Head of caudate nucleus (tissue), 42 donors: ENCODE results near the gene KMT5C.

Source experiments
- DNase-seq, 42 donors: peaks; one replicate each; pipeline versions ENCODE4 v3.0.0 to v3.0.0-alpha.2; 2020 to 2021; ENCODE audit warnings: mixed read lengths in 7 of 42
- intact Hi-C: fragments of 100-400 bp; cut with DNase I; formaldehyde crosslinking; loops from one replicate; pipeline ENCODE4 v1.15.0; 2022

Gene KMT5C

DNA sequence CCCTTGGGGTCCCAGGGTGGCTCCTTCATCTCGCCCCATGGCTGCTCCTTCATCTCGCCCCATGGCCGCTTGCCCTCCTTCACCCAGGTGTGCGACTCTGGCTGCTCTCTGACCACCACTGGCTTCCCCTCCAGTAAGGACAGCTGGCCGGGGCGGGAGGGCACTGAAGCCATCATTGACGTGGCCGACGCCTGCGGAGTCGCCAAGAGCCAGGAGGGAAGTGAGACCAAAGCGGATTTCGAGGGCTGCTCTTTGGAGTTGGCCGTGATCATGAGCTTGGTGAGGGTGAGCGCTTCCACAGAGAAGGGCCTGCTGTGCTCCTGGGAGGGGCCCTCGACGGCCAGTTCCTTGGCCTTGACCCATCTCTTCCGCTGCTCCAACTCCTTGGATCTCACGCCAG is 18.8 kb downstream of the KMT5C start:
- intact Hi-C loops = no loop called here
- no peak for DNase-seq

DNA sequence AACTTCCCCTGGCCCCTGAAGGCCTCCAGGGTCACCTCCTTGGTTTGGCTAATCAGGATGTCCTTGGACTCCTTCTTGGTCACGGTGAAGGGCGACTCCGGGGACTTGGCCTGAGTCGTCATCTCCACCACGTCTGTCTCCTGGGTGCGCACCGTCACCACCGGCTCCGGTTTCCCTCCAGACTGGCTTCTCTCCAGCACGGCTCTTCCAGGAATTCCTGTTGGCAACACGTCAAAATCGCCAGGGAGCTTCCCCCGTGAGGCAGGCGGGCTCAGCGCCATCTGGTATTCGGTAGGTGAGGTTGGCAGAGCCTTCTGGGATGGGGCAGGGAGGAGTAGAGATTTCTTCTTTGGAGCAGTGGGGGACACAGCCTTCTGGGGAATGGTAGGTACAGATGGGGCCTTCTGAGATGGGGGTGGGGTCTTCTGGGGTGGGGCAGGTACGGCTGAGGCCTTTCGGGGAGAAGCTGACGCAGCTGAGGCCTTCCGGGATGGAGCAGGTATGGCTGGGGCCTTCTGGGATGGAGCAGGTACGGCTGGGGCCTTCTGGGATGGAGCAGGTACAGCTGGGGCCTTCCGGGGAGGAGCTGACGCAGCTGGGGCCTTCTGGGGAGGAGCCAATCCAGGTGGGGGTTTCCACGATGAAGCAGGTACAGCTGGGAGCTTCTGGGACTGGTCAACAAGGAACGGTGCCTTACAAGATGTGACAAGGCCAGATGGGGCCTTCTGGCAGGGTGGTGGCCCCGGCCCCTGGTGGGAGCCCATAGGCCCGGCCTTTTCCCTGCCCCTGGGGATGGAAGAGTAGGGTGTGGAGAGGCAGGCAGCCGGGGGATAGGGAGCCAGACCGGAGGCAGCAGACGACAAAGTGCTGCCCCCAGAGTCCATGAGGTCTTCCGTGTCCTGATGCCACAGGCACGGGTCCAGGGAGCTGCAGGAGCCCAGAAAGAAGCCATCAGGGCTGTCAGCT is 19.6 kb downstream of the KMT5C start:
- intact Hi-C loops = no loop called here
- no peak for DNase-seq

DNA sequence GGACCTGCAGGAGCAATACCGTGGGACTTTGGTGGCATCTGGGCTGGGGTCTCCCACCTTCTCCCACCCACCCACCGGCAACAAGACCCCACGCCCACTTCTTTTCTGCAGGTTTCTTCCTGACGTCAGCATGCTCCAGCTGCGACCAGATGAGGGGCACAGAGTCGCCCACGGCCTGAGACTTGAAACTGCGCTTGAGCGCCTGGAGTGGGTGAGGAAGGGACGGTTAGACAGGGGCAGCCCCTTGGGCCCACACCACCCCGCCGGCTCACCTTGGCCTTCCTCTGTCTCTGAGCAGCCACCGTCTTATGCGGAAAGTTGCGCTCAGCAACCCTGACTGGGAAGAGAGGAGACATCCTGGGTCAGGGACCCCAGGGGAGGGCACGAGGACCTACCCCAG is 21.2 kb downstream of the KMT5C start:
- intact Hi-C loops = no loop called here
- DNase-seq = no peak

DNA sequence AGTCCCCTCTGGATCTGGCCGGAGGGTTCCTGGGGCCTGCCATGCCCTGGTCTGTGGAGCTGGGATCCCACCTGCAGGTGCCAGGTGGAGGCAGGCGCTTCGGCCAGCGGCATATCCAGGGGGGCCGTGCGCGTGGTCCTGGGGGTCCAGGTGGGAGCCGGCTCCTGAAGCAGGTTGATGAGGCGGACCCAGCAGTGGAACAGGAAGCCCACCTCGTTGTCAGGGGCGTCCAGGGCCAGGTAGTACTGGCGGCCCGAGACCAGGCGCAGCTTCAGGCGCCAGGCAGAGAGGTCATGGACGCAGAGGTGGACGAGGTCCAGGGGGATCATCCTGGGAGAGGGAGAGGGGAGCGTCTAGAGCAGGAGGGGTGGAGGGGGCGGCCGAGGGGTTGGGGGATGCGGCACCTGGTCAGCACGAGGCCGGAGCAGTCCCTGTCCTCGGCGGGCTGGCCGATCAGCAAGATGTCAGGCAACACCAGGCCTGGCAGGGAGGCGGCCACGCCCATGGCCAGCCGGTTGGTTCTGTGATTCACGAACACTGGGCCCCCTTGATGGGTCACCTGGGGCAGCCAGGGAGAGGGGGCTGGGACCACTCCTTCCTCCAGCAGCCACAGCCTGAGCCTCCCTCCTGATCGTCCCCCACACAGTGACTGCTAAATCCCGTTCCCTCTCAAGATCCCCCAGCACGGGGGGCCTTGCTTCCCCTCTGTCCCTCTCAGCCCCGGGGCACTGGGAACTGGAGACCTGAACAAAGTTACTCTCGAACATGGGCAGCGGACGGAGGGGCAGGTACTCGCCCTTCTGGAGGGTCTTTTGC is 22.7 kb downstream of the KMT5C start:
- no peak for DNase-seq
- intact Hi-C loops = no loop called here

DNA sequence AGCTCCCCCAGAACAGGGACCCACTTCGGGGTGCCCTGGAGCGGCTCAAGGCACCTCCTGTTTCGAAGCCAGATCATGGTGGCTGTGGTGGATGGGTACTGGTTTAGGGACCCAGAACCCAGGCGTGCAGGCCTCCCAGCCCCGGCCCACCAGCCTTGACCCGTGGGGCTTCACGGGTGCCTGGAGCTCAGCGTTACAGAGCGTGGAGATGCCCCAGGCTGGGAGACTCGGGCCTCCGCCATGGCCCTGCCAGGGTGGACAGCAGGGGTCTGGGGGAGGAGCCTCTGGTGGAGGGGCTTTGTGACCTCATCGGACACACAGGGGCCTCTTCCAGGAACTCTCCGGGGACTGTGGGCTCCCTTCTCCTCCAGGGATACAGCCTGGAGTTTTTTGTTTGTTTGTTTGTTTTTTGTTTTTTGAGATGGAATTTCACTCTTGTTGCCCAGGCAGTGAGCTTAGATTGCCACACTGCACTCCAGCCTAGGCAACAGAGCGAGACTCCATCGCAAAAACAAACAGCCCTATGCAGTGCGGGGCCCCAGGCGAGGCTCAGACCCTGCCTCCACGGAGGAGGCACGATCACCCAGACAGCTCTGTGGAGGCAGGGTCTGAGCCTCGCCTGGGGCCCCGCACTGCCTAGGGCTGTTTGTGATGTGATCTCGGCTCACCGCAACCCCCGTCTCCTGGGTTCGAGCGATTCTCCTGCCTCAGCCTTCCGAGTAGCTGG is 23.5 kb downstream of the KMT5C start, which contains the start of gene GARIN5B:
TSS of gene GARIN5B (minus strand) at position 271 of the 727 bp plus-strand sequence. CDS start at position 77, 194 bp downstream.
- intact Hi-C loops = no loop called here

DNA sequence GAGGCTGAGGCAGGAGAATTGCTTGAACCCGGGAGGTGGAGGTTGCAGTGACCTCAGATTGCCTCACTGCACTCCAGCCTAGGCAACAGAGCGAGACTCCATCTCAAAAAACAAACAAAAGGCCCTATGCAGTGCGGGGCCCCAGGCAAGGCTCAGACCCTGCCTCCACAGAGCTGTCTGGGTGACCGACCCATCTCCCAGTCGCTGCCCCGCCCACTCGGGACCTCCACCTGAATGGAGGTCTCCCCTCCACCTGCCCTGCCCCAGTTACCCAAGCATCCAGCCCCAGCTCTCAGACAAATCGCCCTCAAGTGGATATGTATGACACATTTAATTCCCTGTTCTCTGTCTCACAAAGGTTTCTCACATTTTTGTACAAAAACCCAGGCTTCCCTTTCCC is 25.6 kb downstream of the KMT5C start:
- intact Hi-C loops = no loop called here

More for the DNA sequence above, 23.5 kb downstream of the KMT5C start, which contains the start of gene GARIN5B:
- DNase-seq = no peak

DNA sequence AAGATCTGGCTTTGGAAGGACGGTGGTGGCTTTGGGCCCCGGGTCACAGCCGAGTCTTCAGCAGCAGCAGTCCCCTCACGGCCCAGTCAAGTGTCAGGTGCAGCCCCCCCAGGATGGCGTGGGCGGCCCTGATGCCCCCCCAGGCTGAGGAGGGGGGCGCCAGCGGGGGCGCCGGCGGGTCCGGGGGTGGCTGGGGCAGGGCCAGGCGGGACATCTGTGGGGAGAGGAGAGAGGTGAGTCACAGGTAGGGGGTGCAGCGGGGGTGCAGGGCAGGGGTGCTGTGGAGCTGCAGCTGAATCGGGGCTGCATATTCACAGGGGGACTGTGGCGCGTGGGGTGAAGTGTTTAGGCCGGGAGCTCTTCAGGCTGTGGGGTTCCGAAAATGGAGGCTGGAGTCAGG is 26.3 kb downstream of the KMT5C start:
- DNase-seq = no peak
- intact Hi-C loops = no loop called here

More for the DNA sequence above, 25.6 kb downstream of the KMT5C start:
- no peak for DNase-seq

DNA sequence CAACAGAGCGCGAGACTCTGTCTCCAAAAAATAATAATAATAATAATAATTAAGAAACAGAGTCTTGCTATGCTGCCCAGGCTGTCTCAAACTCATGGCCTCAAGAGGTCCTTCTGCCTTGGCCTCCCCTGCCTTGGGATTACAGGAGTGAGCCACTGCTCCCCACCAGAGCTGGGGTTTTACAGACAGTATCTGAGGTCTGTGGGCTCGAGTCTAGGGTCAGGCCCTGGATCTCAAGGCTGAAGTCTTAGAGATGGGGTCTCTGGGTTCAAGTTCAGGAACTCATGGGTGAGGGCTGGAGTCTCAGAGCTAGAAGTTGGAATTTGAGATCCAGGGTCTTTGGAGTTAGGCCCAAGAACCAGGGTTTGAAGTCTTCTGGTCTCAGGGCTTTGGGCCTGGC is 27.1 kb downstream of the KMT5C start:
- intact Hi-C loops = no loop called here
- DNase-seq = no peak

DNA sequence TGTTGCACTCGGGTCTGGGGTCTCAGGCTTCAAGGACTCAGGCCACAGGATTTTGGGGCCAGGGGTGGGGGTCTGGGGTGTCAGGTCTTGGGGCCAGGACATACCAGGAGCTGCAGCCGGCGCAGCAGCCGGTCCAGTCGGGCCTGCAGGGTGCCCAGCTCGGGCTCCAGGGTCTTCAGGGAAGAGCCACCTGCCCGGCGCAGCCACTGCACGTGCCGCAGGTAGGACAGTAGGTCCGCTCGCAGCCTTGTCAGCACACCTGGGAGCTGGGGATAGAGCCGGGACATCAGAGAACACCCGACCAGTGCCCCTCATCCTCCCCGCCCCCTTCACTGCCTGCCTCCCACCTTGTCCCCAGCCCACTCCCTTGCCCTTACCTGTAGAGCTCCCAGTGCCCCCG is 28.4 kb downstream of the KMT5C start:
- DNase-seq = no peak
- intact Hi-C loops = no loop called here

DNA sequence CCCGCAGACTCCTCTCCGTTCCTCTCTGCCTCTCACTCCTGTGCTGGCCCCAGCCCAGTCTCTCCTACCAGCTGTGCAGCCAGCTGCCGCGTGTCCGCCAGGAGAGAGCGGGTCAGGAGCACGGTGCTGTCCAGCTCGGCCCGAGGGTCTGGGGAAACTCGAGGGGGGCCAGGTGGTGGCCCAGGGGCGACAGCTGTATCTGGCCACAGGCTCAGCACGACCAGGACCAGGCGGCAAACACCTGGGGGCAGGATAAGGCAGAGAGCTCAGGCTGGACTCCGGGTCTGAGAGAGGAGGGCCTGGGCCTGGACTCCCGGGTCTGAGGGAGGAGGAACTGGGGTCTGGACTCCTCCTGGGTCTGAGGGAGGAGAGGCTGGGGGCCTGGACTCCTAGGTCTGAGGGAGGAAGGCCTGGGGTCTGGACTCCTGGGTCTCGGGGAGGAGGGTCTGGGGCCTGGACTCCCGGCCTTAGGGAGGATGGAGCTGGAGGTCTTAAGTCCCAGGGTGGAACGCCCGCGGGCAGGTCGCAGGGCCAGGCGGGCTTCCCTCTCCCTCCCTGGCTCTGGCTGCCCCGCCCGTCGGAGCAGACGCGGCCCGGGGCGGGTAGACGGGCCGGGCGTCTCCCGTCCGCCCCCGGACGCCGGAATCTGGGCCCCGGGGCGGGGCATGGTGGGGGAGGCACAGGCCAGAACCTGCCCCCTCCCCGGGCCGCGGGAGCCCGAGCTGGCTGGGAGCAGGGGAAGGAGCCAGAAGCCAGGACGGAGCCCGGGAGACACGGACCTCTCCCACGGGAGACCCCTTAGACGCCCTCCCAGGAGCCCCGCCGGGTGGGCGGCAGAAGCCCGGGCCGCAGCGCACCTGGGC is 29.3 kb downstream of the KMT5C start:
- intact Hi-C loops = no loop called here
- no peak for DNase-seq

DNA sequence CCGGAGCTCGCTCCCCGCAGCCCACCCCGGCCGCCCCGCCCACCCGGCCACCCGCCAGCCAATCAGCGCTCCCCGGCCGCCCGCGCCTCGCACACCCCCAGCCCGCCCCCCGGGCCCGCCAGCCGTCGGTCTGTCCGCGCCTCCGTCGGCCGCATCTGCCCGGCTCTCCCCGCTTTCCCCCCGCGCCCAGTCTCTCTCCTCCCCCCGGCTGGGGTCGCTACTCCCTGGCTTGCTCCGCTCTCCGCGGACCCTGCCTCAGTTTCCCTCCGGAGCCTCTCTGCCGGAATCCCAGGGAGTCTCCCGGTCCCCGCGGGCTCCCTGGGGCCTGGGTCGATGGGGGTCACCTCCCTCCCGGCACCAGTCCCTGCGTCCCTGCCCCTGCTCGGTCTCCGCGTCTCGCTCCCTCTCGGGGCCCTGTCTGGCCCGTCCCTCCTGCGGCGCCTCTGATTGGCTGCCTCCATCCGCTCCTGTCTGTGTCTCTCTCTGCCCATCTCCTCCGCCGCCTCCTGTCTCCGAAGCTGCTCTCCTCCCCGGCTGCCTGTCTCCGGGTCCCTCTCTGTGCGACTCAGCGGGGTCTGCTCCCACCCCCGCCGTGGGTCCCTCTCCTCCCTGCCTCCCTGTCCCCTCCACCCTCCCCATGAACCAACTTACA is 30.1 kb downstream of the KMT5C start:
- no peak for DNase-seq
- intact Hi-C loops = no loop called here

DNA sequence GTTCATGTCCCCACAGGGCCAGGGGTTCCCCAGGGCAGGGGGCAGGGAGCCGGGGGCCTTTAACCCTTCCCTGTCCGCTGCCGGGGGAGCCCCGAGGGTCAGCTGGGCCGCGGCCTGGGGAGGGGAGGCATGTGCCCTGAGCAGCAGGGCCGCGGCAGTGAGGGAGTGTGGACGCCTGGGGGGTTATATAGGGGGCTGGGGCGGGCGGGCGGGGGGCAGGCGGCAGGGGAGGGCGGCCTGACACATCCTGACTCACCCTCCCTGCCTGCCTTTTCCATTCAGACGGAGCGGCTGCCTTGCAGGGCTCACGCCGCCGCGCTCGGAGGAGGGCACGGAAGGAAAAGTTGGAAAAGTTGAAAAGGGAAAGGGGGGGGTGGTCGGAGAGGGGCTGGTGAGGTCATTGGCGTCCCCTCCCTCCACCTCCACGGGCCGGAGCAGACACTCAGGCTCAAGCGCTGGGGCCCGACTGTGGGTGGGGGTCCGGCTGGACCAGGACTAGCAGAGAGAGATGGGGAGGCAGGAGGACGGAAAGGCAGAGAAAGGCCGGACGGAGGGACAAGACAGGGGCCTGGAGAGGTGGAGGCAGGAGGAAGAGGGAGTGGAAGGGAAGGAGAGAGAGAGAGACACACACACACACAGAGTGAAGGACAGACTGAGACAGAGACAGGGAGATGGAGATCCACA is 30.8 kb downstream of the KMT5C start, which contains the start of gene IL11:
TSS of gene IL11 (minus strand) at position 159 of the 684 bp plus-strand sequence. CDS start at position 6, 153 bp downstream.
- intact Hi-C loops = no loop called here
- no peak for DNase-seq

DNA sequence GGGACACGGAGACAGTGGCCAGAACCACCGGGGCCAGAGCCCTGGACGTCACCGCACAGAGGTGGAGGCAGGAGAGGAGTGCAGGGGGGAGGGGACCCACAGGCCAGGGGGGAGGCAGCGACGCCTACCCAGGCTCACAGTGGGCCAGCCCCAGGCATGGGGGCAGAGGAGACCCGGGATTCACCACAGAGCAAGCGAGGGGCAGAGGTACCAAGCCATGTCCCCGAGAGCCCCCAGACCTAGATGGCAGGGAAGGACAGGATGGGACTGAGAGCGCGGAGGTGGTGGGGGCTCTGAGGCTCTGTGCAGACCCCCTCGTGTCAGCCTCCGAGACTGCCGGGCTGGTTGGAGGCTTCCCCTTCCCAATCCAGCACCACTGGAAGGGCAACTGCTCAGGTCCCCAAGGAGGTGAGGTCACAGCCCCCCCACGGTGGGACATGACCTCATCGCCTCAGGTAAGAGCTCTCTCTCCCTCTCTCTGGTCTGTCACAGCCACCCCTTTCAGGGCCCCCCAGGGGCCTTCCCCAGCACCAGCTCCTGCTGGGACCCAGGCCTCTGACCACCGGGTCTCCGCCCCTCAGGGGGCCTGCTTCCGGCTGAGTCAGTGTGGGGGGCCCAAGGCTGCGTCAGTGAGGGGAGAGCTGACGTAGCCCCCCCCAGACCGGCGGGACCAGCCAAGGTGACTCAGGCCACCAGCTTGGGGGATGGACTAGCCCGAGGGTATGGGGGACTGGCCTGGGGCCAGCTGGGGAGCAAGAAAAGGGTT is 32.8 kb downstream of the KMT5C start:
- intact Hi-C loops = no loop called here
- DNase-seq = no peak

DNA sequence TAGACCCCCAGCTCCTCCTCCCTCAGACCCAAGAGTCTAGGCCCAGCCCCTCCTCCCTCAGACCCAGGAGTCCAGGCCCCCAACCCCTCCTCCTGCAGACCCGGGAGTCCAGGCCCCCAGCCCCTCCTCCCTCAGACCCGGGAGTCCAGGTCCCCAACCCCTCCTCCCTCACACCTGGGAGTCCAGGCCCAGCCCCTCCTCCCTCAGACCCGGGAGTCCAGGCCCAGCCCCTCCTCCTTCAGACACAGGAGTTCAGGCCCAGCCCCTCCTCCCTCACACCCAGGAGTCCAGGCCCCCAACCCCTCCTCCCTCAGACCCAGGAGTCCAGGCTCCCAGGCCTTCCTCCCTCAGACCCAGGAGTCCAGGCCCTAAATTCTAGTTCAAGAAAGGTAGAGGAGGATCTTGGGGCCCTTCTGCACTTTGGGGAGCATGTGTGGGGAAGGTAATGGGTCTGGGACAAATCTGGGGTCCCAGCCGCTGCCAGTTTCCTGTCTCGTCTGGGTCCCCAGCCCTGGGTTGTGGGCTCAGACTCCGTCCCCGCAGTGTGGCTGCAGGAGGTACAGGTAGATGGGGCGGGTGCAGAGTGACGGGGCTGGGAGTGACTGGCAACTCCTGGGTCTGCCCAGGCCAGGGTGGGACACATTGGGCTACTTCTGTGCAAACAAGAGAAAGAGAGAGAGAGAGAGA is 33.8 kb downstream of the KMT5C start:
- intact Hi-C loops = no loop called here

DNA sequence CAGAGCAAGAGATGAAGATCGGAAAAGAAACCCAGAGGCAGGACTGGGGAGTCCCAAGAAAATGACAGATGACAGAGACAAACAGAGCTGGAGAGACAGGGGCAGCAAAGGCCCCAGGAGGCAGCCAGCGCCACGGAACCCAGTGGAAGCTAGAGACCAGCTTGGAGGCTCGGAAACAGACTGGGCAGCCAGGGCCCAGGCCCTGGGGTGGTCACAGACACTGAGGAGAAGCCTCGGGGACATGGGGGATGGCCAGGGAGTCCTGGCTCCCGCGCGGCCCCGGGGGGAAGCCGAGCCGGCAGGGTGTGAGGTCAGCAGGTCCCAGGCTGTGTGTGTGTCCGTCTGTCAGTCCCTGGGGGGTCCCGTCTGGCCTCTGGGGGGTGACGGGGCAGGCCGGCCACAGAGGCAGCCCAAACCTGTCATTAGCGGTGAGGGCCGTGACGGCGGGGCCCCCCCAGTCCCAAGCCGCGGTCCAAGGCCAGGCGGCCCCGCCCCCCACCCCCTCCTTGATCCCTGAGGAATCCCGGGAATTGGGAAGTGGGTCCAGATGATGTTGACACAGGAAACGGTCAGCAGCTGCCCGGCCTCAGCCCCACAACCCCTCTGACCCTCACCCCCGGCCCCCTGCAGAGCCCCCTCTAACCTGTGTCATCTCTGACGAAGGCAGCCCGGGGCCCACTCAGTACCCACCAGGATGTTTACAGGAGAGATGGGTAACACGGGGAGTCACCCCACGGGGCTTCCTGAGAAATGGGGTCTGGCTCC is 34.5 kb downstream of the KMT5C start:
- no peak for DNase-seq
- intact Hi-C loops = no loop called here

More for the DNA sequence above, 33.8 kb downstream of the KMT5C start:
- no peak for DNase-seq
